ENCODE results near the gene GPD2. TPM values are rescaled to one million over a fixed set of nuclear protein-coding genes. Genes with fewer than 3 reads are reported as not detected.
"Not testable (repeated sequence)": the region's sequence is repeated elsewhere in the genome, so short reads cannot be mapped to it uniquely, and the experiment has no call there.

Gene GPD2
- total RNA-seq, 1 donor from 2014 or later, result 76.9 TPM

GRCh38 chr2:156522864-156523440 is 86.8 kb downstream of the GPD2 start:
- DNase-seq (ENCODE audit: low read depth) (no peak), FAIRE-seq (no peak)
- H3K27me3 ChIP-seq (ENCODE audit: control insufficient read depth, insufficient read depth, low read length), result no peaks in the 10 kb centered on the region
- H3K4me3 ChIP-seq (ENCODE audit: low read depth, low read length), result no peak overlapping the region
- no peak for TF ChIP-seq CTCF (IDR thresholded peaks at IDR 0.05; ENCODE audit: insufficient read depth, low read length, severe bottlenecking)
- no peaks in the 10 kb centered on the region for H3K36me3 ChIP-seq (ENCODE audit: control insufficient read depth, insufficient read depth, low read length)

GRCh38 chr2:156526950-156527636 is 90.9 kb downstream of the GPD2 start:
- FAIRE-seq (no peak), DNase-seq (ENCODE audit: low read depth) (no peak)
- Histone ChIP-seq H3K36me3 (ENCODE audit: control insufficient read depth, insufficient read depth, low read length) (peaks cover 3% of the 10 kb centered on the region), H3K27me3 (ENCODE audit: control insufficient read depth, insufficient read depth, low read length) (no peaks in the 10 kb centered on the region), H3K4me3 (ENCODE audit: low read depth, low read length) (no peak overlapping the region)
- TF ChIP-seq CTCF (IDR thresholded peaks at IDR 0.05; ENCODE audit: insufficient read depth, low read length, severe bottlenecking), result no peak

GRCh38 chr2:156528583-156528982 is 92.4 kb downstream of the GPD2 start:
- H3K4me3 ChIP-seq (ENCODE audit: low read depth, low read length); H3K27me3 ChIP-seq (ENCODE audit: control insufficient read depth, insufficient read depth, low read length); H3K36me3 ChIP-seq (ENCODE audit: control insufficient read depth, insufficient read depth, low read length); FAIRE-seq; DNase-seq (ENCODE audit: low read depth): not testable (repeated sequence)

DNA sequence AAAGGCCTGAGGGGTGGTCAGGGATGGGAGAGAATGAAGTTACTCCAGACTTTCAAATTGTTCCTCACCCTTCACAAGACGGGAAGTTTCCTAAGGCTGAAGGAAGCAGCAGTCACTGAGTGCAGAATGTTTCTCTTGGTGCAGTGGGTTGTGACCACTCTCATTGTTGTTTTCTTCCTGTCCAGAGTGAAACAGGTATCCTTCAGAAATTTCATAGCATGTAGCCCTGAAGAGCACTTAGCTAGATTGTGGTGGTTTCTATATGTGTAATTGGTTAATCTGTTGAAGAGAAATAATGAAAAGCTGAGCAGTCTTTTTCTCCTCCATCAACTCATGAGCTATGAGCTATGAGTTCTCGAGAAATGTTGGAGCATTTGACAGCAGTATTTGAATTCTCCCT is 96.8 kb downstream of the GPD2 start:
- no peak for TF ChIP-seq CTCF (IDR thresholded peaks at IDR 0.05; ENCODE audit: insufficient read depth, low read length, severe bottlenecking)
- Histone ChIP-seq H3K36me3 (ENCODE audit: control insufficient read depth, insufficient read depth, low read length) (peaks cover 3% of the 10 kb centered on the region), H3K4me3 (ENCODE audit: low read depth, low read length) (no peak overlapping the region), H3K27me3 (ENCODE audit: control insufficient read depth, insufficient read depth, low read length) (no peaks in the 10 kb centered on the region)
- no peak for FAIRE-seq
- no peak for DNase-seq (ENCODE audit: low read depth)

DNA sequence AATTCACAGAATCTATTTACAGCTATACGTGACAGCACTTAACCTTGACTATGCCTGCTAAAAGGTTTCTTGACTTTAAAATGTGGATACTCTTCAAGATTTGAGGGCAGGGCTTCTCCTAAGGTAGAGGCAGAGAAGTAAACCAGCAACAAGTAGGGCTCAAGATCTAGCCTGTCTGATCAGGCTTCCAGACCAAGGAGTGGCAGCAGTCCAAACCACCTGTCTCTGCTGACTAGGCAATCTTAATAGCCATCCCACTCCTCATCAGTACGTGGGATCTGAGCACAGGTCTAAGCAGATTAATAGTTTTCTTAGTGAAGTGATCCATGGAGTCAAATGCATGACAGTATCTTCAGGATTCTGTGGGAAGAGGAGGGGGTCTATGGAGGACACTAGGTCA is 100.4 kb downstream of the GPD2 start:
- Histone ChIP-seq H3K4me3 (ENCODE audit: low read depth, low read length) (no peak overlapping the region), H3K36me3 (ENCODE audit: control insufficient read depth, insufficient read depth, low read length) (no peaks in the 10 kb centered on the region), H3K27me3 (ENCODE audit: control insufficient read depth, insufficient read depth, low read length) (no peaks in the 10 kb centered on the region)
- peak; percentile 40 for DNase-seq (ENCODE audit: low read depth)
- FAIRE-seq, result no peak
- no peak for TF ChIP-seq CTCF (IDR thresholded peaks at IDR 0.05; ENCODE audit: insufficient read depth, low read length, severe bottlenecking)

- no peak overlapping the region for H3K4me3 ChIP-seq (ENCODE audit: low read depth, low read length)
- FAIRE-seq, result no peak
- H3K27me3 ChIP-seq (ENCODE audit: control insufficient read depth, insufficient read depth, low read length), result no peaks in the 10 kb centered on the region
- H3K36me3 ChIP-seq (ENCODE audit: control insufficient read depth, insufficient read depth, low read length), result no peaks in the 10 kb centered on the region
- TF ChIP-seq CTCF (IDR thresholded peaks at IDR 0.05; ENCODE audit: insufficient read depth, low read length, severe bottlenecking), result no peak
- peak; percentile 39 for DNase-seq (ENCODE audit: low read depth)
Measured at GRCh38 chr2:156537141-156537540, 101.0 kb downstream of the GPD2 start.
